Ishikawa (cell line): ENCODE data around the gene PEA15.

Experiments
- EGR1 ChIP-seq: IDR thresholded peaks from 2 replicates; pipeline ENCODE4 v1.6.1; 2012
- TAF1 ChIP-seq: IDR thresholded peaks from 2 replicates; pipeline ENCODE4 v1.6.1; 2012; ENCODE audit warnings: low read depth, mild to moderate bottlenecking
- YY1 ChIP-seq: IDR thresholded peaks from 2 replicates; pipeline ENCODE4 v1.6.1; 2012; ENCODE audit warnings: low read depth
- TF ChIP-seq, protein P1 (sequence below): IDR thresholded peaks from 2 replicates; pipeline ENCODE4 v1.6.1; 2012
- TF ChIP-seq, protein P2 (sequence below): IDR thresholded peaks from 2 replicates; pipeline ENCODE4 v1.6.1; 2012; ENCODE audit warnings: low read depth, mild to moderate bottlenecking

DNA sequence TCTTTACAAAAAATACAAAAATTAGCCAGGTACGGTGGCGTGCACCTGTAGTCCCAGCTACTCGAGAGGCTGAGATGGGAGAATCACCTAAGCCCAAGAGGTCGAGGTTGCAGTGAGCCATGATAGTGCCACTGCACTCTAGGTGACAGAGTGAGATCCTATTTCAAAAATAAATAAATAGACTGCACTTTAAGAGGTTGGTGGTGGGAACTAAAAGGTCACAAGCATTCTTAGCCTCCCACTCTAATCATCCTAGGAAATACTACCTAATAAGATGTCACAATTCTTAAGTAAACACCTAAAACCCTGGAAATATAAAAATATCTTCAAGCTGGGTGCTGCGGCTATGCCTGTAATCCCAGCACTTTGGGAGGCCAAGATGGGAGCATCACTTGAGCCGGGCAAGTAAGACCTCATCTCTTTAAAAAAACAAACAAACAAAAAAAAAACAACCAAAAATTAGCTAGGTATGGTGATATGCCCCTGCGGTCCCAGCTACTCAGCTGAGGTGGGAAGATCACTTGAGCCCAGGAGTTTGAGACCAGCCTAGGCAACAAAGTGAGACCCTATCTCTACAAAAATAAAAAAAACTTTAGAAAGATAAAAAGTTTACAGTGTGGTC is 53.1 kb downstream of the PEA15 start:
- TF ChIP-seq, protein P1, sequence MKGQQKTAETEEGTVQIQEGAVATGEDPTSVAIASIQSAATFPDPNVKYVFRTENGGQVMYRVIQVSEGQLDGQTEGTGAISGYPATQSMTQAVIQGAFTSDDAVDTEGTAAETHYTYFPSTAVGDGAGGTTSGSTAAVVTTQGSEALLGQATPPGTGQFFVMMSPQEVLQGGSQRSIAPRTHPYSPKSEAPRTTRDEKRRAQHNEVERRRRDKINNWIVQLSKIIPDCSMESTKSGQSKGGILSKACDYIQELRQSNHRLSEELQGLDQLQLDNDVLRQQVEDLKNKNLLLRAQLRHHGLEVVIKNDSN: no peak
- TF ChIP-seq YY1 (no peak), TAF1 (no peak), EGR1 (no peak)
- TF ChIP-seq, protein P2, sequence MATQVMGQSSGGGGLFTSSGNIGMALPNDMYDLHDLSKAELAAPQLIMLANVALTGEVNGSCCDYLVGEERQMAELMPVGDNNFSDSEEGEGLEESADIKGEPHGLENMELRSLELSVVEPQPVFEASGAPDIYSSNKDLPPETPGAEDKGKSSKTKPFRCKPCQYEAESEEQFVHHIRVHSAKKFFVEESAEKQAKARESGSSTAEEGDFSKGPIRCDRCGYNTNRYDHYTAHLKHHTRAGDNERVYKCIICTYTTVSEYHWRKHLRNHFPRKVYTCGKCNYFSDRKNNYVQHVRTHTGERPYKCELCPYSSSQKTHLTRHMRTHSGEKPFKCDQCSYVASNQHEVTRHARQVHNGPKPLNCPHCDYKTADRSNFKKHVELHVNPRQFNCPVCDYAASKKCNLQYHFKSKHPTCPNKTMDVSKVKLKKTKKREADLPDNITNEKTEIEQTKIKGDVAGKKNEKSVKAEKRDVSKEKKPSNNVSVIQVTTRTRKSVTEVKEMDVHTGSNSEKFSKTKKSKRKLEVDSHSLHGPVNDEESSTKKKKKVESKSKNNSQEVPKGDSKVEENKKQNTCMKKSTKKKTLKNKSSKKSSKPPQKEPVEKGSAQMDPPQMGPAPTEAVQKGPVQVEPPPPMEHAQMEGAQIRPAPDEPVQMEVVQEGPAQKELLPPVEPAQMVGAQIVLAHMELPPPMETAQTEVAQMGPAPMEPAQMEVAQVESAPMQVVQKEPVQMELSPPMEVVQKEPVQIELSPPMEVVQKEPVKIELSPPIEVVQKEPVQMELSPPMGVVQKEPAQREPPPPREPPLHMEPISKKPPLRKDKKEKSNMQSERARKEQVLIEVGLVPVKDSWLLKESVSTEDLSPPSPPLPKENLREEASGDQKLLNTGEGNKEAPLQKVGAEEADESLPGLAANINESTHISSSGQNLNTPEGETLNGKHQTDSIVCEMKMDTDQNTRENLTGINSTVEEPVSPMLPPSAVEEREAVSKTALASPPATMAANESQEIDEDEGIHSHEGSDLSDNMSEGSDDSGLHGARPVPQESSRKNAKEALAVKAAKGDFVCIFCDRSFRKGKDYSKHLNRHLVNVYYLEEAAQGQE: no peak
